Measurements from ENCODE around the gene OGG1.
A peak's percentile ranks its signal among the peaks of the same experiment; 100 is the strongest.

OGG1 gene

GRCh38 chr3:9786825-9787669 is 37.3 kb downstream of the OGG1 start:
- Histone ChIP-seq H2BK12ac (ENCODE audit: low read length in 2 of 2) (no peak overlapping the region), H3K4me2 (ENCODE audit: low read length, poor library complexity, severe bottlenecking) (no peak overlapping the region), H2BK5ac (ENCODE audit: low read depth, low read length, poor library complexity, severe bottlenecking) (no peak overlapping the region), H2AK5ac (ENCODE audit: low read length, severe bottlenecking) (no peak overlapping the region), H2BK15ac (ENCODE audit: low read depth, poor library complexity, severe bottlenecking) (peak overlapping the region; percentile 41), H3K27me3 (ENCODE audit: control insufficient read depth in 1 of 2, insufficient read depth in 1 of 2, low read length in 2 of 2) (no peaks in the 10 kb centered on the region), H3K4me3 (ENCODE audit: insufficient read depth in 1 of 2, low read depth in 1 of 2, low read length in 2 of 2) (no peak overlapping the region), H2BK120ac (ENCODE audit: low read depth, low read length) (no peak overlapping the region), H4K8ac (ENCODE audit: low read length) (no peak overlapping the region), H3K18ac (ENCODE audit: low read depth in 1 of 2, low read length in 2 of 2) (no peak overlapping the region), H3K79me1 (replicated peaks; ENCODE audit: low read length, poor library complexity, severe bottlenecking) (peaks cover 25% of the 10 kb centered on the region), H3K14ac (ENCODE audit: low read length in 2 of 2) (no peak overlapping the region), H3K4ac (ENCODE audit: low read depth in 1 of 2, low read length in 2 of 2) (no peak overlapping the region), H3K23ac (ENCODE audit: low read length in 2 of 2) (no peak overlapping the region), H3K36me3 (ENCODE audit: control insufficient read depth in 1 of 2, insufficient read depth in 2 of 2, low read depth in 1 of 2, low read length in 2 of 2) (peaks cover 47 to 75% of the 10 kb centered on the region in 2 experiments), H4K91ac (ENCODE audit: low read length) (no peak overlapping the region), H3K9me3 (ENCODE audit: control insufficient read depth, low read length) (no peaks in the 10 kb centered on the region), H3K9ac (ENCODE audit: low read length) (no peak overlapping the region), H2AFZ (ENCODE audit: low read depth, low read length) (no peak overlapping the region), H3K4me1 (ENCODE audit: control insufficient read depth, insufficient read depth, low read depth, low read length) (peaks cover 3% of the 10 kb centered on the region), H3K27ac (ENCODE audit: low read length, poor library complexity, severe bottlenecking) (no peak overlapping the region)
- no peak for DNase-seq
- 88% methylated on average over 11 of the region's 13 CpGs for WGBS

GRCh38 chr3:9787714-9788113 is 38.0 kb downstream of the OGG1 start:
- H3K79me1 ChIP-seq (replicated peaks; ENCODE audit: low read length, poor library complexity, severe bottlenecking) = peaks cover 25% of the 10 kb centered on the region
- H3K18ac ChIP-seq (ENCODE audit: low read depth in 1 of 2, low read length in 2 of 2) = no peak overlapping the region
- H3K4me3 ChIP-seq (ENCODE audit: insufficient read depth in 1 of 2, low read depth in 1 of 2, low read length in 2 of 2) = no peak overlapping the region
- H3K27me3 ChIP-seq (ENCODE audit: control insufficient read depth in 1 of 2, insufficient read depth in 1 of 2, low read length in 2 of 2) = no peaks in the 10 kb centered on the region
- H2BK15ac ChIP-seq (ENCODE audit: low read depth, poor library complexity, severe bottlenecking) = no peak overlapping the region
- DNase-seq = no peak
- H4K8ac ChIP-seq (ENCODE audit: low read length) = no peak overlapping the region
- H3K4ac ChIP-seq (ENCODE audit: low read depth in 1 of 2, low read length in 2 of 2) = no peak overlapping the region
- no peak overlapping the region for H3K14ac ChIP-seq (ENCODE audit: low read length in 2 of 2)
- H2BK5ac ChIP-seq (ENCODE audit: low read depth, low read length, poor library complexity, severe bottlenecking) = no peak overlapping the region
- no peak overlapping the region for H3K9ac ChIP-seq (ENCODE audit: low read length)
- H3K23ac ChIP-seq (ENCODE audit: low read length in 2 of 2) = no peak overlapping the region
- peaks cover 3% of the 10 kb centered on the region for H3K4me1 ChIP-seq (ENCODE audit: control insufficient read depth, insufficient read depth, low read depth, low read length)
- no peak overlapping the region for H4K91ac ChIP-seq (ENCODE audit: low read length)
- H2AFZ ChIP-seq (ENCODE audit: low read depth, low read length) = no peak overlapping the region
- WGBS = 96% methylated on average over 6 of the region's 6 CpGs
- no peak overlapping the region for H2BK120ac ChIP-seq (ENCODE audit: low read depth, low read length)
- H3K36me3 ChIP-seq (ENCODE audit: control insufficient read depth in 1 of 2, insufficient read depth in 2 of 2, low read depth in 1 of 2, low read length in 2 of 2) = peaks cover 45 to 68% of the 10 kb centered on the region in 2 experiments
- H3K9me3 ChIP-seq (ENCODE audit: control insufficient read depth, low read length) = no peaks in the 10 kb centered on the region
- peak overlapping the region in 1 of 2 experiments; percentile 25 for H2BK12ac ChIP-seq (ENCODE audit: low read length in 2 of 2)
- H3K27ac ChIP-seq (ENCODE audit: low read length, poor library complexity, severe bottlenecking) = no peak overlapping the region
- H2AK5ac ChIP-seq (ENCODE audit: low read length, severe bottlenecking) = no peak overlapping the region
- H3K4me2 ChIP-seq (ENCODE audit: low read length, poor library complexity, severe bottlenecking) = no peak overlapping the region

- WGBS = 97% methylated on average over 11 of the region's 11 CpGs
- Histone ChIP-seq H2BK15ac (ENCODE audit: low read depth, poor library complexity, severe bottlenecking) (no peak overlapping the region), H3K9me3 (ENCODE audit: control insufficient read depth, low read length) (no peaks in the 10 kb centered on the region), H4K8ac (ENCODE audit: low read length) (no peak overlapping the region), H3K18ac (ENCODE audit: low read depth in 1 of 2, low read length in 2 of 2) (no peak overlapping the region), H3K36me3 (ENCODE audit: control insufficient read depth in 1 of 2, insufficient read depth in 2 of 2, low read depth in 1 of 2, low read length in 2 of 2) (peaks cover 36 to 54% of the 10 kb centered on the region in 2 experiments), H2AK5ac (ENCODE audit: low read length, severe bottlenecking) (no peak overlapping the region), H3K27ac (ENCODE audit: low read length, poor library complexity, severe bottlenecking) (no peak overlapping the region), H3K23ac (ENCODE audit: low read length in 2 of 2) (no peak overlapping the region), H3K27me3 (ENCODE audit: control insufficient read depth in 1 of 2, insufficient read depth in 1 of 2, low read length in 2 of 2) (no peaks in the 10 kb centered on the region), H2BK12ac (ENCODE audit: low read length in 2 of 2) (no peak overlapping the region), H4K91ac (ENCODE audit: low read length) (no peak overlapping the region), H2AFZ (ENCODE audit: low read depth, low read length) (no peak overlapping the region), H3K9ac (ENCODE audit: low read length) (peak overlapping the region; percentile 99), H3K14ac (ENCODE audit: low read length in 2 of 2) (no peak overlapping the region), H3K4me3 (ENCODE audit: insufficient read depth in 1 of 2, low read depth in 1 of 2, low read length in 2 of 2) (peak overlapping the region in 1 of 2 experiments; percentile 96), H3K79me1 (replicated peaks; ENCODE audit: low read length, poor library complexity, severe bottlenecking) (peaks cover 20% of the 10 kb centered on the region), H3K4me1 (ENCODE audit: control insufficient read depth, insufficient read depth, low read depth, low read length) (peaks cover 6% of the 10 kb centered on the region), H3K4me2 (ENCODE audit: low read length, poor library complexity, severe bottlenecking) (no peak overlapping the region), H3K4ac (ENCODE audit: low read depth in 1 of 2, low read length in 2 of 2) (no peak overlapping the region), H2BK5ac (ENCODE audit: low read depth, low read length, poor library complexity, severe bottlenecking) (no peak overlapping the region), H2BK120ac (ENCODE audit: low read depth, low read length) (no peak overlapping the region)
- no peak for DNase-seq
Observed at GRCh38 chr3:9791127-9791526, 41.4 kb downstream of the OGG1 start.

- H2AFZ ChIP-seq (ENCODE audit: low read depth, low read length) = no peak overlapping the region
- WGBS = 29% methylated on average over 8 of the region's 14 CpGs
- H3K9me3 ChIP-seq (ENCODE audit: control insufficient read depth, low read length) = no peaks in the 10 kb centered on the region
Observed at GRCh38 chr3:9791790-9792404, 42.1 kb downstream of the OGG1 start.

More at GRCh38 chr3:9791790-9792404, 42.1 kb downstream of the OGG1 start:
- H3K79me1 ChIP-seq (replicated peaks; ENCODE audit: low read length, poor library complexity, severe bottlenecking) = peaks cover 19% of the 10 kb centered on the region
- H2BK12ac ChIP-seq (ENCODE audit: low read length in 2 of 2) = no peak overlapping the region
- H3K9ac ChIP-seq (ENCODE audit: low read length) = peak overlapping the region; percentile 99
- H2AK5ac ChIP-seq (ENCODE audit: low read length, severe bottlenecking) = peak overlapping the region; percentile 88
- peak overlapping the region; percentile 77 for H3K27ac ChIP-seq (ENCODE audit: low read length, poor library complexity, severe bottlenecking)
- peak overlapping the region; percentile 49 to 70 for H3K18ac ChIP-seq (ENCODE audit: low read depth in 1 of 2, low read length in 2 of 2)
- no peak for DNase-seq
- H3K4me2 ChIP-seq (ENCODE audit: low read length, poor library complexity, severe bottlenecking) = peak overlapping the region; percentile 69
- H3K36me3 ChIP-seq (ENCODE audit: control insufficient read depth in 1 of 2, insufficient read depth in 2 of 2, low read depth in 1 of 2, low read length in 2 of 2) = peaks cover 31 to 50% of the 10 kb centered on the region in 2 experiments
- peak overlapping the region; percentile 25 for H2BK5ac ChIP-seq (ENCODE audit: low read depth, low read length, poor library complexity, severe bottlenecking)
- H3K4me3 ChIP-seq (ENCODE audit: insufficient read depth in 1 of 2, low read depth in 1 of 2, low read length in 2 of 2) = peak overlapping the region; percentile 76 to 96
- H3K4ac ChIP-seq (ENCODE audit: low read depth in 1 of 2, low read length in 2 of 2) = peak overlapping the region; percentile 75 to 93
- no peak overlapping the region for H2BK15ac ChIP-seq (ENCODE audit: low read depth, poor library complexity, severe bottlenecking)
- no peaks in the 10 kb centered on the region for H3K27me3 ChIP-seq (ENCODE audit: control insufficient read depth in 1 of 2, insufficient read depth in 1 of 2, low read length in 2 of 2)
- peak overlapping the region; percentile 70 for H4K91ac ChIP-seq (ENCODE audit: low read length)
- H4K8ac ChIP-seq (ENCODE audit: low read length) = peak overlapping the region; percentile 35
- H3K4me1 ChIP-seq (ENCODE audit: control insufficient read depth, insufficient read depth, low read depth, low read length) = peaks cover 6% of the 10 kb centered on the region
- H3K23ac ChIP-seq (ENCODE audit: low read length in 2 of 2) = no peak overlapping the region
- H2BK120ac ChIP-seq (ENCODE audit: low read depth, low read length) = peak overlapping the region; percentile 98
- peak overlapping the region in 1 of 2 experiments; percentile 23 for H3K14ac ChIP-seq (ENCODE audit: low read length in 2 of 2)
